Suprapubic skin (tissue), 4 donors: ENCODE results near the gene NRG3. TPM values are rescaled to one million over a fixed set of nuclear protein-coding genes. Genes with fewer than 3 reads are reported as not detected.

Experiments
- DNase-seq, 2 donors: peaks; one replicate each; pipeline ENCODE4 v3.0.0-alpha.2; 2019; ENCODE audit warnings: low spot score in 2 of 2
- H3K27ac ChIP-seq: fragments of 200-600 bp; sonication (generic); one replicate; pipeline ENCODE4 v1.5.1; 2019
- H3K27me3 ChIP-seq: fragments of 200-600 bp; sonication (generic); one replicate; pipeline ENCODE4 v1.5.1; 2019
- H3K36me3 ChIP-seq: fragments of 200-600 bp; sonication (generic); one replicate; pipeline ENCODE4 v1.5.1; 2019
- H3K4me1 ChIP-seq: fragments of 200-600 bp; sonication (generic); one replicate; pipeline ENCODE4 v1.5.1; 2019
- H3K4me3 ChIP-seq: fragments of 200-600 bp; sonication (generic); one replicate; pipeline ENCODE4 v1.5.1; 2019; ENCODE audit warnings: mild to moderate bottlenecking
- H3K9me3 ChIP-seq: fragments of 200-600 bp; sonication (generic); one replicate; pipeline ENCODE4 v1.5.1; 2019
- CTCF ChIP-seq, 2 donors: fragments of 200-600 bp in 1 of 2; fragments of 450-650 bp in 1 of 2; sonication (generic) in 1 of 2; IDR thresholded peaks; one replicate each; pipeline ENCODE4 v1.5.1; 2016 to 2019; ENCODE audit warnings: antibody characterized with exemption in 2 of 2, mild to moderate bottlenecking in 1 of 2, moderate library complexity in 1 of 2
- EP300 ChIP-seq: sonication (generic); formaldehyde crosslinking; IDR thresholded peaks from one replicate; pipeline ENCODE4 v1.6.1; 2017; ENCODE audit warnings: antibody characterized with exemption
- POLR2A ChIP-seq, 2 donors: fragments of 450-650 bp; IDR thresholded peaks; one replicate each; pipeline ENCODE4 v1.6.1; 2017; ENCODE audit warnings: antibody characterized with exemption in 2 of 2, mild to moderate bottlenecking in 2 of 2, moderate library complexity in 2 of 2
- POLR2AphosphoS5 ChIP-seq, 3 donors: sonication (generic); formaldehyde crosslinking; IDR thresholded peaks; one replicate each; pipeline ENCODE4 v1.6.1; 2017; ENCODE audit warnings: antibody characterized with exemption in 3 of 3
- WGBS: methylation state at CpG from one replicate; pipeline ENCODE4 v1.1.5; 2018; 5-methylcytosine and 5-hydroxymethylcytosine counted together
- total RNA-seq, 4 donors: library from RNA; depleted of rRNA; stranded (reverse); fragments of >200 nt; gene quantifications; one replicate each; pipeline ENCODE4 v1.1.0, GENCODE V29; 2016

NRG3 gene
- total RNA-seq, 4 donors from 2014 or later: 0.65 to 3.5 (median 1.3) TPM

- TF ChIP-seq EP300: no peak
- no peak for TF ChIP-seq POLR2AphosphoS5 (IDR thresholded peaks at IDR 0.05)
- no peak for TF ChIP-seq CTCF (IDR thresholded peaks at IDR 0.05)
- no peak for TF ChIP-seq POLR2A (IDR thresholded peaks at IDR 0.05)
- Histone ChIP-seq H3K36me3 (no peaks in the 10 kb centered on the region), H3K4me1 (no peaks in the 10 kb centered on the region), H3K27ac (no peak overlapping the region), H3K27me3 (no peaks in the 10 kb centered on the region), H3K9me3 (no peaks in the 10 kb centered on the region), H3K4me3 (no peak overlapping the region)
- WGBS: 70% methylated on average over 2 of the region's 2 CpGs
- DNase-seq: no peak
These were observed 887.6 kb downstream of the NRG3 start for GRCh38 chr10:82762641-82763040.

- no peaks in the 10 kb centered on the region for H3K4me1 ChIP-seq
- H3K27me3 ChIP-seq: no peaks in the 10 kb centered on the region
- TF ChIP-seq EP300: no peak
- TF ChIP-seq CTCF (IDR thresholded peaks at IDR 0.05): no peak
- TF ChIP-seq POLR2A (IDR thresholded peaks at IDR 0.05): no peak
- TF ChIP-seq POLR2AphosphoS5 (IDR thresholded peaks at IDR 0.05): no peak
- H3K4me3 ChIP-seq: no peak overlapping the region
- no peaks in the 10 kb centered on the region for H3K9me3 ChIP-seq
- no peak for DNase-seq
- WGBS: 87% methylated on average over 5 of the region's 5 CpGs
- H3K36me3 ChIP-seq: no peaks in the 10 kb centered on the region
- H3K27ac ChIP-seq: no peak overlapping the region
These were observed 893.0 kb downstream of the NRG3 start for GRCh38 chr10:82768040-82768439.

- no peak for DNase-seq
- Histone ChIP-seq H3K27ac (no peak overlapping the region), H3K9me3 (no peaks in the 10 kb centered on the region), H3K4me1 (no peaks in the 10 kb centered on the region), H3K4me3 (no peak overlapping the region), H3K36me3 (no peaks in the 10 kb centered on the region), H3K27me3 (no peaks in the 10 kb centered on the region)
- TF ChIP-seq CTCF (IDR thresholded peaks at IDR 0.05) (no peak), EP300 (no peak), POLR2A (IDR thresholded peaks at IDR 0.05) (no peak), POLR2AphosphoS5 (IDR thresholded peaks at IDR 0.05) (no peak)
- WGBS: 100% methylated on average over 3 of the region's 3 CpGs
These were observed 903.9 kb downstream of the NRG3 start for GRCh38 chr10:82778908-82779307.

GRCh38 chr10:82796510-82796909 is 921.5 kb downstream of the NRG3 start:
- no peak for DNase-seq
- Histone ChIP-seq H3K27me3 (no peaks in the 10 kb centered on the region), H3K4me3 (no peak overlapping the region), H3K4me1 (no peaks in the 10 kb centered on the region), H3K27ac (no peak overlapping the region), H3K9me3 (no peaks in the 10 kb centered on the region), H3K36me3 (no peaks in the 10 kb centered on the region)
- TF ChIP-seq EP300: no peak
- no peak for TF ChIP-seq CTCF (IDR thresholded peaks at IDR 0.05)
- TF ChIP-seq POLR2AphosphoS5 (IDR thresholded peaks at IDR 0.05): no peak
- no peak for TF ChIP-seq POLR2A (IDR thresholded peaks at IDR 0.05)

- DNase-seq: no peak
- H3K9me3 ChIP-seq: no peaks in the 10 kb centered on the region
- no peak for TF ChIP-seq CTCF (IDR thresholded peaks at IDR 0.05)
- no peaks in the 10 kb centered on the region for H3K4me1 ChIP-seq
- H3K27me3 ChIP-seq: no peaks in the 10 kb centered on the region
- WGBS: 97% methylated on average over 1 of the region's 1 CpG
- H3K27ac ChIP-seq: no peak overlapping the region
- H3K36me3 ChIP-seq: no peaks in the 10 kb centered on the region
- H3K4me3 ChIP-seq: no peak overlapping the region
These were observed 926.3 kb downstream of the NRG3 start for GRCh38 chr10:82801289-82801688.
